ENCODE measurements around the gene SNX32.

SNX32 gene

DNA sequence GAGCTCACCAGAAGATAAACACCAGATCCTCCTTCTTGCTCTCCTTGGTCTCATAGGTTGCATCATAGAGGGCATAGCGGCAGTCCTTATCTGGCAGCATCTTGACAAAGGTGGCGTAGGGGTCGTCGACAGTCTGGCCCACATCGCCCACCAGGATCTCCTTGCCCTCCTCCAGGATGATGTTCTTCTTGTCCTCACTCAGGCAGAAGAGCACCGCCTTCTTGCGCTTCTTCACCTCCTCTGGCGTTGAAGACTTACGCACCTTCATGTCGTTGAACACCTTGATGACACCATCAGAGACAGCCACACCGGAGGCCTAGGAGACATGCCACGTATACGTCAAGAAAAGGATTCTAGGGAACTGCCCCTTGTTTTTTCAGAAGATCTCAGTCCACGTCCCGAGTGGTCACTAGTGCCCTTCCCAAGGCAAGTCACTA lies 22.2 kb downstream of the SNX32 start:
- H3K9me3 ChIP-seq (ENCODE audit: severe bottlenecking) = no peaks in the 10 kb centered on the region
- peaks cover 46% of the 10 kb centered on the region for H3K36me3 ChIP-seq (ENCODE audit: low read depth)
- no peak overlapping the region for H3K4me3 ChIP-seq (ENCODE audit: severe bottlenecking)
- ATAC-seq (ENCODE audit: low read depth) = no peak
- TF ChIP-seq, protein P1, sequence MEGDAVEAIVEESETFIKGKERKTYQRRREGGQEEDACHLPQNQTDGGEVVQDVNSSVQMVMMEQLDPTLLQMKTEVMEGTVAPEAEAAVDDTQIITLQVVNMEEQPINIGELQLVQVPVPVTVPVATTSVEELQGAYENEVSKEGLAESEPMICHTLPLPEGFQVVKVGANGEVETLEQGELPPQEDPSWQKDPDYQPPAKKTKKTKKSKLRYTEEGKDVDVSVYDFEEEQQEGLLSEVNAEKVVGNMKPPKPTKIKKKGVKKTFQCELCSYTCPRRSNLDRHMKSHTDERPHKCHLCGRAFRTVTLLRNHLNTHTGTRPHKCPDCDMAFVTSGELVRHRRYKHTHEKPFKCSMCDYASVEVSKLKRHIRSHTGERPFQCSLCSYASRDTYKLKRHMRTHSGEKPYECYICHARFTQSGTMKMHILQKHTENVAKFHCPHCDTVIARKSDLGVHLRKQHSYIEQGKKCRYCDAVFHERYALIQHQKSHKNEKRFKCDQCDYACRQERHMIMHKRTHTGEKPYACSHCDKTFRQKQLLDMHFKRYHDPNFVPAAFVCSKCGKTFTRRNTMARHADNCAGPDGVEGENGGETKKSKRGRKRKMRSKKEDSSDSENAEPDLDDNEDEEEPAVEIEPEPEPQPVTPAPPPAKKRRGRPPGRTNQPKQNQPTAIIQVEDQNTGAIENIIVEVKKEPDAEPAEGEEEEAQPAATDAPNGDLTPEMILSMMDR (IDR thresholded peaks at IDR 0.05; ENCODE audit: poor library complexity, severe bottlenecking) = no peak
- peak overlapping the region; percentile 91 for H3K27ac ChIP-seq (ENCODE audit: poor library complexity, severe bottlenecking)
- no peak for DNase-seq (ENCODE audit: low spot score)
- H3K4me1 ChIP-seq (ENCODE audit: insufficient read depth, poor library complexity, severe bottlenecking) = no peaks in the 10 kb centered on the region
- H3K27me3 ChIP-seq (ENCODE audit: insufficient read depth, poor library complexity, severe bottlenecking) = no peaks in the 10 kb centered on the region

DNA sequence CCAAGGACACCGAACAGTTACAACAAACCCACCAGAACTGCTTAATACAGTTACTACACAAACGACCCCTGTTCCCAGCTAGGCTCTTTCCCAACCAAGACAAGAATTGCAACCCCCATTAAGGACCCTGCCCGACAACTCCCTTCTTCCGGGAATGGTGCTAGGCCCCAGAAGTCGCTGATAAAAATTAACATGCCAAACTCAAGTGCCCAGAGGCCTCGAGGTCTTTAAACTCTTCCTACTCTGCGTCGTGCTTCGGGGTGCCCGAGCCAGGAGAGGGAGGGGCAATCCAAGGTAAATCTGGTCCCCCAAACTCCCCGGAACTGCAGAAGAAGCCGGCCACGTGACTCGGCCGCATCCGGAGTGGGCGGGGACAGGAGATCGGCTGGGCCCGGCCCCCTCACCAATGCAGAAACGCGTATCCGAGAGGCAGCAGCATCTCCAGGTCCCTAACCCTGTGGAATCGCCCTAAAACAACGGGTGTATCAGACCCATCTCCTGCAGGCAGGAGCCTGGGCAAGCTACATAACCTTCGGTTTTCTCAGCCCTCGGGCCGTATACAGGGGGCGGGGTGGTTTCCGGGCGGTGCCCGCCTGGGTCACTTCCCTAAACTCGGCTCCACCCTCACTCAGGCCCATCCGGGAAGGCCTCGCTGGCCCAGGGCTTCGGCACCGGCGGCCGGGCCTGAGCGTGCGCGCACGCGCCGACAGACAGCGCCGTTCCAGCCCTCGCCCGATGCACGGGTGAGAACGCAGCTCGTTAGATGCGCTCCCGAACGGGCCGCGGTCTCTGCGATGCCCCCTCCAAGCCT lies 23.1 kb downstream of the SNX32 start:
- Histone ChIP-seq H3K36me3 (ENCODE audit: low read depth) (peaks cover 50% of the 10 kb centered on the region), H3K27ac (ENCODE audit: poor library complexity, severe bottlenecking) (peak overlapping the region; percentile 91), H3K4me3 (ENCODE audit: severe bottlenecking) (peak overlapping the region; percentile 97), H3K9me3 (ENCODE audit: severe bottlenecking) (no peaks in the 10 kb centered on the region), H3K4me1 (ENCODE audit: insufficient read depth, poor library complexity, severe bottlenecking) (no peaks in the 10 kb centered on the region), H3K27me3 (ENCODE audit: insufficient read depth, poor library complexity, severe bottlenecking) (no peaks in the 10 kb centered on the region)
- peak; percentile 75 for DNase-seq (ENCODE audit: low spot score)
- TF ChIP-seq, protein P1 (IDR thresholded peaks at IDR 0.05; ENCODE audit: poor library complexity, severe bottlenecking) = no peak
- peak; percentile 11 for ATAC-seq (ENCODE audit: low read depth)

DNA sequence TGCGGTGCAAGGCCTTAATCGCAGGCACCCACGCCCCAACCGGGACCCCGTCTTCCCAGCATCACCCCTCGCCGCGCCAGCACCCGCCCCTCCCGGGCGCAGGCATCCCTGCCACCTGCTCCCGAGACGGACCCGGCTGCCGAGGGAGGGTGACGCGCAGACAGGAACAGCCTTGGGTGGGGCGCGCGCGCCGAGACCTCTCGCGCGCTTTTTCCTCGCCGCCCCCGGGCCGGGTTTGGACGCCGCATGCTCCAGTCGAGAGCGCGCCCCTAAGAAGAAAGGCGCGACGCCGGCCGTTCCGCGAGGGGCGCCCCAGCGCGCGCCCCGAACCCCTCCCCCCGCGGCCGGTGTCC lies 23.7 kb downstream of the SNX32 start:
- DNase-seq (ENCODE audit: low spot score) (no peak), ATAC-seq (ENCODE audit: low read depth) (no peak)
- H3K27ac ChIP-seq (ENCODE audit: poor library complexity, severe bottlenecking) = peak overlapping the region; percentile 91
- no peaks in the 10 kb centered on the region for H3K27me3 ChIP-seq (ENCODE audit: insufficient read depth, poor library complexity, severe bottlenecking)
- H3K4me1 ChIP-seq (ENCODE audit: insufficient read depth, poor library complexity, severe bottlenecking) = no peaks in the 10 kb centered on the region
- TF ChIP-seq, protein P1 (IDR thresholded peaks at IDR 0.05; ENCODE audit: poor library complexity, severe bottlenecking) = no peak
- no peaks in the 10 kb centered on the region for H3K9me3 ChIP-seq (ENCODE audit: severe bottlenecking)
- peaks cover 55% of the 10 kb centered on the region for H3K36me3 ChIP-seq (ENCODE audit: low read depth)
- H3K4me3 ChIP-seq (ENCODE audit: severe bottlenecking) = peak overlapping the region; percentile 97

DNA sequence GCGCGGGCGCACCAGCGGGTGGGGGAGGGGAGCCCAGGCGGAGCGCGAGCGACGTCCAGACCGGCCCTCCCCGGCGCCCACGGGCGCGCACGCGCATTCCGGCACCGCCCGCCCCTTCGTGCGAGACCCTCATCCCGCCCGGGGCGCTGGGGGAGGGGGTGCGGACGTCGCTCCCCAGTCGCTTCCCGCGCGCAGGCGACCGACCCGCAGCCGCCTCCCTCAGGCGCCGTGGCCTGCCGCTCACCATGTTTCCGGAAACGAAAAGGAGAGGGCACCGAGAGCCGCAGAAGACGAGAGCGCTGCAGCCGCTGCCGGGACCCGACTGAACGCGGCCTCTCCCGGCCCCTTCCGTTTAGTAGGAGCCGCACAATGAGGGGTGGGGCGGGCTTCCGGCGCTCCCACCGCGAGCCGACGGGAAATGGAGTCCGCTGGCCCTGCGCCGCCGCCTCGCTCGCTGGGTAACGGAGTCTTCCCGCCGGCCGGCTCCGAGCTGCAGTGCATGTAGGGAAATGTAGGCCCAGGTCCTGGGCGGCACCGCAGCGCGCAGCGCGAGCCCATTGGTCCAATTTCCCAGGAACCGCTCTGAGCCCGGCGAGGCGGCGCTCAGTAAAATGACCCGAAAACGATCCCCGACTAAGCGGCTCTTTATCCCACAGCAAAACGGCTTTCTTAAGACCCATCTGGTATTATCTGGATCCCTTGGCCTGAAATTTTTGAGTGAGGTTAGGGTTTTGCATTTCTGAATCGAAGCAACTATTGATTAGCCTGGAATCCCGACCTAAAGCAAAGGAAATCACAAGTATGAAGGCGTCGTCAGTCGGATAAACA lies 24.3 kb downstream of the SNX32 start, which contains the start of gene CFL1:
Gene CFL1 (minus strand): TSS at position 328 of the 828 bp plus-strand sequence. CDS start 81 bp downstream, at position 247.
- peak within 1 kb of the TSS; percentile 97 for H3K4me3 ChIP-seq (ENCODE audit: severe bottlenecking)
- H3K9me3 ChIP-seq (ENCODE audit: severe bottlenecking) = no peaks in the 10 kb centered on the region
- DNase-seq (ENCODE audit: low spot score) = peak; percentile 99
- peaks cover 60% of the 10 kb centered on the region for H3K36me3 ChIP-seq (ENCODE audit: low read depth)
- H3K4me1 ChIP-seq (ENCODE audit: insufficient read depth, poor library complexity, severe bottlenecking) = no peaks in the 10 kb centered on the region
- no peaks in the 10 kb centered on the region for H3K27me3 ChIP-seq (ENCODE audit: insufficient read depth, poor library complexity, severe bottlenecking)
- TF ChIP-seq, protein P1 (IDR thresholded peaks at IDR 0.05; ENCODE audit: poor library complexity, severe bottlenecking) = no peak
- peak; percentile 68 for ATAC-seq (ENCODE audit: low read depth)
- H3K27ac ChIP-seq (ENCODE audit: poor library complexity, severe bottlenecking) = peak within 1 kb of the TSS; percentile 91
